NCI-H1092 treated with DMSO at 0.1 percent for 48 hours (cell line): ENCODE measurements around the gene SIGLEC9.

Experiments
- DNase-seq: peaks from one replicate; lab custom pipeline; 2025; lab: John Stamatoyannopoulos, UW

Gene SIGLEC9

DNA sequence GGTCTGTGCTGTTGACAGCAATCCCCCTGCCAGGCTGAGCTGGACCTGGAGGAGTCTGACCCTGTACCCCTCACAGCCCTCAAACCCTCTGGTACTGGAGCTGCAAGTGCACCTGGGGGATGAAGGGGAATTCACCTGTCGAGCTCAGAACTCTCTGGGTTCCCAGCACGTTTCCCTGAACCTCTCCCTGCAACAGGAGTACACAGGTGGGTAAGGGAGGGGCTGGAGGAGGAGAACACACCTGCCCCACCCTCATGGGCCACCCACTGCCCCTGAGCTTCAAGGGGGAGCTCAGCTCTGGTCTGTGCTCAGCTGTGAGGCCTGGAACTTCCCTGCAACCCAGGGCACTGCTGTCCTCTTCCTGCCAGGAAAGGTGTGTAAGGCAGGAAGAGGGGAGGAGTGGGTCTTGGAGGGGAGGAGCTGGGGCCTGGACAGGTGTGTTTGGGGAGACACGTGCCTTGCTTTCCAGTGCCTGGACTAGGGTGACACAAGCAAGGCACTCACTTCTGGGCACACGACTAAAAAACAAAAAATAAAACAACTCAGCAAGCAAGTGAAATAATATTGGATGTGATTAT lies 21.3 kb downstream of the SIGLEC9 start:
- DNase-seq = no peak

GRCh38 chr19:51146751-51147150 lies 22.0 kb downstream of the SIGLEC9 start:
- no peak for DNase-seq

DNA sequence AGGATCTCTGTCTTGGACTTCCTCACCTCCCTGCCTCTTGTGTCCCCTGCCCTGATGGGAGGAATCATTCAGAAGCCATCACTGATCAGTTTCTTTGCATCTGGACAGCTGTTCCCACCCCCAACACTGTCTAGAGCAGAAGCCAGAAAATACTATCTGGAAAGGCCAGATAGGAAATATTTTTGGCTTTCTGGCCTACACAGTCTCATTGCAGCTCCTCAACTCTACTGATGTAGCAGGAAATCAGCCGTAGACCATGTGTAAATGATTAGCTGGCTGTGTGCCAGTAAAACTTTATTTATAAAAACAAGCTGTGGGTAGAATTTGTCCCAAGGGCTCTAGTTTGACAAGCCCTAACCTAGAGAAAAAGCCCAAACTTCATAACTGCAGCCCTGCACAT lies 23.0 kb downstream of the SIGLEC9 start:
- no peak for DNase-seq

- no peak for DNase-seq
These were observed 23.9 kb downstream of the SIGLEC9 start for GRCh38 chr19:51148580-51148979.

DNA sequence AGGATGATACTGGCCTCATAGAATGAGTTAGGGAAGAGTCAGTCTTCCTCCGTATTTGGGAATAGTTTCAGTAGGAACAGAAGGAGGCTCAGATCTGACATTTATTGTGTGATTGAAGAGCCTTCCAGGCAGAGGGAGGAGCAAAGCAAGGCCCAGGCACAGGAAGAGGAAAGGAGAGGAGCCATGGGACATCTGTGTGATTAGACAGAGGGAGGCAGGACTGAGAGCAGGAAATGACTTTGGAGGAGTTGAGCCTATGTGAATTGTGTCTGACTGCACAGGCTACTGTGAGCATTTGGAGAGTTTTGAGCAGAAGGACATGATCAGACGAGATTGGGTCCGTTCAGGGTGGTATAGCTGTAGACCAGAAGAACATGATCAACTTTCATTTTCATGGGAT lies 25.9 kb downstream of the SIGLEC9 start:
- no peak for DNase-seq

GRCh38 chr19:51156710-51157109 lies 32.0 kb downstream of the SIGLEC9 start:
- DNase-seq = no peak

DNA sequence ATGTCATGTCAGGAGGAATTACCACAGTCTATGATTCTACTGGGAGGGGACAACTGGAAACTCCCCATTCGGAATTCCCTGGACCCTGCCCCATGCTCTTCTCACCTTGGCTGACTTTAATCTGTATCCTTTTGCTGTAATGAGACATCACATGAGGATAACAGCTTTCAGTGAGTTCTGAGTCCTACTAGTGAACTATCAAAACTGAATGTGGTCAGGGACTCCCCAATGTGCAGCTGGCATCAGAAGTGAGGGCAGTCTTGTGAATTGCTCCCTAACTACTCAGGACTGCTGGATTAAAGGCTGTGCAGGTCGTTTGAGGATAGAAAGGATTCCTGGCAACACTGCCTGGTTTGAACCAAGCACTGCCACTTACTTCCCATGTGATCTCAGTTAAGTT lies 32.6 kb downstream of the SIGLEC9 start:
- no peak for DNase-seq

DNA sequence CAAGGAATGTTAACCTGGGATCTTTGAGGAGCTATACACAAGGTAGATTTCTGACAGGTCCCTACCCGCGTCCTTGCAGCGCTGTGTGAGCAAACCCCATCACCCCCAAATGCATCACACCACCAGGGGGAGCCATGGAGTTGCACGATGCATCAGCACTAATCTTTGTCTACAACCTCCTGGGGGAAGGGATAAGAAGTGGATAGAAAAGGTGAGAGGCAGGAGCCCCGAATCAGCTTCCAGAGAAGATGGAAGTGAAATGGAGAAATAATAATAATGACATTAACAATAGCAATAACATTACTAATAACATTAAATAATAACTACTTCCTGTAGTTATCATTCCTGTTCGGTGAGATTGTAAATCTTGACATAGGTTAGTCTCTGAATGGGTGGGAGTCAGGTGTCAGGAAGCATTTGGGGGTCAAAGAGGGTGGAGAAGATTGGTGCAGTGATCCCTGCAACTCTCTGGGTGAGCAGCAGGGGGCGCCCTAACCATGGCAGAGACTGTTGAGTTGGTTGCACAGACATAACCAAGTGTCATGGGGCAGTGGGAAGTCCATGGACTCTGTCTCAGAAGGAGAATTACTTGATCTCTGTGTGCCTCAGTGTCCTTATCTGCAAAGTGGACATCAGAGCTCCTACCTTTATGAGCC lies 33.9 kb downstream of the SIGLEC9 start:
- DNase-seq = peak; percentile 1

DNA sequence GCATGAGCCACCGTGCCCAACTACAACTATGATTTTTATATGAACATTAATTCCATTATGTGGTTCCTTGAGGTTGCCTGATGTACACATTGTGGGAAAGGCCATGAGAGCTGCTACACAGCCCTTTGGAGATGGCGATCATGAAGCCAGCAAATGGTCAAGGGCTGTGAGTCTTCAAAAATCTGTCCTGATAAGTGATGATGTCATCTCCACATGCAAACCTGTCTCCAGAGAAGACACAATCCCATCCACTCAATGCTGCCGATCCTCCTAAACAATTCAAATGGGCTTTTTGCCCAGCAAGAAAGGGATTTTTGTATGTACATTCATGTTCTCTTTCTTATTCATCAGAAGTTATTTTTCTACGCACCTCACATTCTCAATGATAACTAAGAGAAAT lies 35.0 kb downstream of the SIGLEC9 start:
- no peak for DNase-seq

DNA sequence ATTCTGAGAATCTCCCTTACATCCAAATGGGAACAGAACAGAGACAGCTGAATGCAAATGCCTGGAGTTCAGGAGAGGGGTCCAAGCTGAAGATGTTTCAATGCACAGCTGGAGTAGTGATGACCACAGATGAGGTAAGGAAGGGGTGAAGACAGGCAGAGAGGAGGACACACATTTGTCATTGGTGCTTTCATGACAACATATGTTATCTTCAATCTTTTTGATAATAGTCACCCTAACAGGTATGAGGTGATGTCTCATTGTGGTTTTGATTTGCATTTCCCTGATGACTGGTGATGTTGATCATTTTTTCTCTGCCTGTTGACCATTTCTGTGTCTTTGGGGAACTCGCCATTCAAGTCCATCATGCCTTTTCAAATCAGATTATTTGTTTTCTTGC lies 36.6 kb downstream of the SIGLEC9 start:
- no peak for DNase-seq

GRCh38 chr19:51161867-51162496 lies 37.3 kb downstream of the SIGLEC9 start:
- no peak for DNase-seq

- no peak for DNase-seq
These were observed 38.6 kb downstream of the SIGLEC9 start for GRCh38 chr19:51163257-51163656.

- DNase-seq = no peak
These were observed 39.5 kb downstream of the SIGLEC9 start for GRCh38 chr19:51164215-51164614.

- no peak for DNase-seq
These were observed 42.3 kb downstream of the SIGLEC9 start for GRCh38 chr19:51166846-51167490.

DNA sequence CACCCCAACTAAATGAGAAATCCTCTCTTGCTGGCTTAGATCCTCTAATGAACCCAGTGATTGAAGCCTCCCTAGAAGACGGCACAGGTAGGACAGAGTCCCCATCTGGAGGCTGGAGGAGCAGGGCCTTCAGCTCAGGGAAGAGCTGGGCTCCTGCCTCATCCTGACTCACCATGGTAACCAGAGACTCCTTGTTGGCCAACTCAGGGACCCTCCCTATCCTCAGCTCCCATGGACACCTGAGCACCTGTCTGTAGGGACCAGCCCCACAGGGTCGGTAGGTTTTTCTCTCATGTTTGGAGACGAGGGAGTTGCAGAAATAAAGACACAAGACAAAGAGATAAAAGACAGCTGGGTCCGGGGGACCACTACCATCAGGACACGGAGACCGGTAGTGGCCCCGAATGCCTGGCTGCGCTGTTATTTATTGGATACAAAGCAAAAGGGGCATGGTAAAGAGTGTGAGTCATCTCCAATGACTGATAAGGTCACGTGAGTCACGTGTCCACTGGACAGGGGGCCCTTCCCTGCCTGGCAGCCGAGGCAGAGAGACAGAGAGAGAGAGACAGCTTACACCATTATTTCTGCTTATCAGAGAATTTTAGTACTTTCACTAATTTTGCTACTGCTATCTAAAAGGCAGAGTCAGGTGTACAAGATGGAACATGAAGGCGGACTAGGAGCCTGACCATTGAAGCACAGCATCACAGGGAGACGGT lies 44.0 kb downstream of the SIGLEC9 start:
- DNase-seq = no peak

DNA sequence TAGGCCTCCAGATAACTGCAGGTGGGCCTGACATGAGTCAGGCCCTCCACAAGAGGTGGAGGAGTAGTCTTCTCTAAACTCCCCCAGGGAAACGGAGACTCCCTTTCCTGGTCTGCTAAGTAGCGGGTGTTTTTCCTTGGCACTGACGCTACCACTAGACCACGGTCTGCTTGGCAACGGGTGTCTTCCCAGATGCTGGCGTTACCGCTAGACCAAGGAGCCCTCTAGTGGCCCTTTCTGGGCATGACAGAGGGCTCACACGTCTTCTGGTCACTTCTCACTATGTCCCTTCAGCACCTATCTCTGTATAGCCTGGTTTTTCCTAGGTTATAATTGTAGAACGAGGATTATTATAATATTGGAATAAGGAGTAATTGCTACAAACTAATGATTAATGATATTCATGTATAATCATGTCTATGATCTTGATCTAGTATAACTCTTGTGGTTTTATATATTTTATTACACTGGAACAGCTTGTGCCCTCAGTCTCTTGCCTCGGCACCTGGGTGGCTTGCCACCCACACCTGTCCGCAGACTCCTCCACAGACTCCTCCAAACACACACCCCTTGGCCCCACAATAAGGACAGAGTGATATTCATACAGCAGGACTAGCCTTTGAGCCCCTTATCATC lies 44.7 kb downstream of the SIGLEC9 start:
- peak; percentile 21 for DNase-seq

GRCh38 chr19:51172223-51172622 lies 47.5 kb downstream of the SIGLEC9 start:
- DNase-seq = no peak

- DNase-seq = no peak
These were observed 49.0 kb downstream of the SIGLEC9 start for GRCh38 chr19:51173681-51174080.

GRCh38 chr19:51179256-51179655 lies 54.5 kb downstream of the SIGLEC9 start:
- no peak for DNase-seq
